ENCODE results near the gene HUNK.

Gene HUNK

DNA sequence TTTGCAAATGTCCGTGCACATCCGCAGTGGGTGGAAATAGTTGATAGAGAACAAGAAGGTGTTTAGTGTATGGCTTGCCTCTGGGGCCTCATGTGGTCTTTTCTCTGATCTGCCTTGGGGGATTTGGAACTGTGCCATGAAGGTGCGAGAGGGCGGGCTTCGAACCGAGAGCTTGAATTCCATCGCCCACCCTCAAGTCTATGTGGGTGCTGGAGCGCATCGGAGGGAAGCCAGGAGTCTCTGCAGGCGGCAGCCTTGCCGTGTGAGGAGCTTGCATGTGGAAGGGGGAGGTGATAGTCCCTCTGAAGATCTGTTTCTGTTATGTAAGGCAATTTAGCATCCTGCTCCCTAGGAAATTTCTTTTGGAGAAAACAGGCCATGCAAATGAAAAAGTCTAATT lies 119.6 kb downstream of the HUNK start:
- TF ChIP-seq, protein P1, sequence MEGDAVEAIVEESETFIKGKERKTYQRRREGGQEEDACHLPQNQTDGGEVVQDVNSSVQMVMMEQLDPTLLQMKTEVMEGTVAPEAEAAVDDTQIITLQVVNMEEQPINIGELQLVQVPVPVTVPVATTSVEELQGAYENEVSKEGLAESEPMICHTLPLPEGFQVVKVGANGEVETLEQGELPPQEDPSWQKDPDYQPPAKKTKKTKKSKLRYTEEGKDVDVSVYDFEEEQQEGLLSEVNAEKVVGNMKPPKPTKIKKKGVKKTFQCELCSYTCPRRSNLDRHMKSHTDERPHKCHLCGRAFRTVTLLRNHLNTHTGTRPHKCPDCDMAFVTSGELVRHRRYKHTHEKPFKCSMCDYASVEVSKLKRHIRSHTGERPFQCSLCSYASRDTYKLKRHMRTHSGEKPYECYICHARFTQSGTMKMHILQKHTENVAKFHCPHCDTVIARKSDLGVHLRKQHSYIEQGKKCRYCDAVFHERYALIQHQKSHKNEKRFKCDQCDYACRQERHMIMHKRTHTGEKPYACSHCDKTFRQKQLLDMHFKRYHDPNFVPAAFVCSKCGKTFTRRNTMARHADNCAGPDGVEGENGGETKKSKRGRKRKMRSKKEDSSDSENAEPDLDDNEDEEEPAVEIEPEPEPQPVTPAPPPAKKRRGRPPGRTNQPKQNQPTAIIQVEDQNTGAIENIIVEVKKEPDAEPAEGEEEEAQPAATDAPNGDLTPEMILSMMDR (IDR thresholded peaks at IDR 0.05; ENCODE audit: insufficient read depth, low read depth, low read length, missing control alignments) = no peak
- no peak overlapping the region for H3K4me3 ChIP-seq (ENCODE audit: low read length)
- DNase-seq (ENCODE audit: low read depth) = no peak

DNA sequence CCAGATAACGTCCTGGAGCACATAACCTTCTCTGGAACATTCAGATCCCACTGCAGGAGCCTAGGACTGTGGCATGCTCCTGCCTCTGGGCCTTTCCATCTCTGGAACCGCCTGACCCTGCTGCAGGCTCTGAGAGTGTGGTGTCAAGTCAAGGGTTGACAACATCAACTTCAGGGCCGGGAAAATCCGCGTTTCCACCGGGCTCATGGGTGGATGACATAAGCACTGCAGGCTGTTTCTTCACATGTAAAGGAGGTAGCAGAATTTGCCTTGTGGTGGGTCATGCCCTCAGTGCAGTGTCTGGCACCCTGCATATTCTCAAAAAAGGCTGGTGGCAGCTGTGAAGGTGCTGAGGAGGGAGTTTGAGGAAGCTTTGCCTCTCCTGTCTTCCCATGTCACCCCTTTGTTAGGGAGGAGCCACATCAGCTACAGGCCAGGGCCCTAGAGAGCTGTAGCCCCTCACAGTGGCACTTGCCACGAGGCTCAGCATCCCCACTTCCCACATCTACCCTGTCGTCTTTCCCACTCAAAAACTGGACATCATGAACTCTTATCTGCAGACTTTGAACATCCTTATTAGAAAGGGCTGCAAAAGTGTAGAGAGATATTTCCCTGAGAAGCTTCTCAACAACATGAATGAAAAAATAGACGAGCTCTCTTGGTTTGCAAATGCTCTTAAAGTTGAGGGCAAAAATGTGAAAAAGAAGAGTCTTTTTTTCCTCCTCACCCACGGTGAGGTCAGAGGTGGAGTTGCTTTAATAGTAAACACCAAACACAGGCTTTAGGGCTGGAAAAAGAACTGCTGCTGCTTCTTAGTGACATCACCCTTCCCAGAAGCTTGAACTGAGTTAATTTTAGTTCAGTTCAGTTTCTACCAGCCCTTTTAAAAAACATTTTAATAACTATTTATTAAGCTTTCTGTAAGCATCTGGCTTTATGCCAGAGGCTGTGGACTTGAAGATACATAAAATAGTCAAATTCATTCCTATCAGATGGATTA lies 121.3 kb downstream of the HUNK start:
- TF ChIP-seq, protein P1 (IDR thresholded peaks at IDR 0.05; ENCODE audit: insufficient read depth, low read depth, low read length, missing control alignments) = no peak
- DNase-seq (ENCODE audit: low read depth) = no peak
- no peak overlapping the region for H3K4me3 ChIP-seq (ENCODE audit: low read length)

DNA sequence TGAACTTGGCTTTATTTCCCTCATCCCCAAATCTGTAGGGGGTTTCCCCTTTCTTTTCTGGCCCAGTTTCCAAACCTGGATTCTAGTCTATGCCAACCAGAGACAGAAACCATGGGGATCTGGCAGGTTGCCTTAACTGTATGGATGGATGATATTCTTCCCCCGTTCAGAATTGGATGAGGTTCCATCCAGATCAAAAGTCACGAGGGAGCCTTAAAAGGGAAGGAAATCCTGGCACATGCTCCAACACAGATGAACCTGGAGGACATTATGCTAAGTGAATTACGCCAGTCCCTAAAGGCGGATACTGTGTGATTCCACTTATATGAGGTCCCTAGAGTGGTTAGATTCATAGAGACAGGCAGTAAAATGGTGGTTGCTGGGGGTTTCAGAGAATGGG lies 124.4 kb downstream of the HUNK start:
- no peak overlapping the region for H3K4me3 ChIP-seq (ENCODE audit: low read length)
- TF ChIP-seq, protein P1 (IDR thresholded peaks at IDR 0.05; ENCODE audit: insufficient read depth, low read depth, low read length, missing control alignments) = no peak
- DNase-seq (ENCODE audit: low read depth) = no peak

DNA sequence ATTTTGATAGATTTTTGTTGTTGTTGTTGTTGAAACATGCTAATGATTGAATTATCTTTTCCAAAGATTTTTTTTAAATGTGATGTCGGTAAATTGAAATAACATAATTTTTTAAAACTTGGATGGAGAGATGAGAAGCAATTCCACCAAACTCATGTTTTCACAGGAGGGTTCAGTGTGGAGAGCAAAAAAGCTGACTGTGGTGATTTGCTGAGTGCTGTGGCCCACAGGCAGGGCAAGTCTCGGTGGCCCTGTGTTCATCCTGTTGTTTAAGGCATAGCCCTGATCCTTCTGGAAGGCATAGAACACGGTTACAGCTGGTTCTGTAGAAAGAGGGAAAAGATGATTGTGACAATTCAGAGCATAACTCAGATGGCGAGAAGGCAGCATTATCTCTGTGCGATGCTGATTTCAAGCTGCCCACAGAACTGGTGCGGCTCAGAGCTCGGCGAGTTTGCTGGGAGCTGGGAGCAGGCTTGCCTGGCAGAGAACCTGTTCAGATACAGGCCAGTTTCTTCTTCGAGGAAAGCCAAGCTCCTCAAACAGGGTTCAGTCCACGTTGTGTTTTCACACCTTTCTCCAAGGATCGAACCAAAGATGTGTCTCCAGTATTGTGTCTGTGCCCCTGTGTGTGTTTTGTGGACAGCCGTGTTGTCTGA lies 127.1 kb downstream of the HUNK start:
- H3K4me3 ChIP-seq (ENCODE audit: low read length) = no peak overlapping the region
- no peak for DNase-seq (ENCODE audit: low read depth)
- TF ChIP-seq, protein P1 (IDR thresholded peaks at IDR 0.05; ENCODE audit: insufficient read depth, low read depth, low read length, missing control alignments) = no peak

DNA sequence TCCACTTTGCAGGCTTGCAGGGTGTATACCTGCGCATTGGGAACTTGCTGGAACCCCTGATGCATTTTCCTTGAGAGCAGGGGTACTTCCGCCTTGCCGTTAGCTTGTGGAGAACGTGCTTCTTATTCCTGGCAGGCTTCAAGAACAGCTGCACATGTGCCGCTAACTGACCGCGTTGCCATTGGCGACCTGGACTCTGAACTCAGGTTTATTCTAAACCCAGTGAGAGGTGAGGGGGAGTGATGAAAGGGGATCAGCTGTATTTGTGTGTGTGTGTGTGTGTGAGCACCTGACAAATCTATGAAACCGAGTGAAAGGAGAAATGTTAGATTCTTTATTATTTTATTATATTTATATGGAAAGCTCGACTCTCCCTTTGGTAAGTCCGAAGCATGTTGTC lies 128.6 kb downstream of the HUNK start:
- TF ChIP-seq, protein P1 (IDR thresholded peaks at IDR 0.05; ENCODE audit: insufficient read depth, low read depth, low read length, missing control alignments) = no peak
- no peak overlapping the region for H3K4me3 ChIP-seq (ENCODE audit: low read length)
- no peak for DNase-seq (ENCODE audit: low read depth)

DNA sequence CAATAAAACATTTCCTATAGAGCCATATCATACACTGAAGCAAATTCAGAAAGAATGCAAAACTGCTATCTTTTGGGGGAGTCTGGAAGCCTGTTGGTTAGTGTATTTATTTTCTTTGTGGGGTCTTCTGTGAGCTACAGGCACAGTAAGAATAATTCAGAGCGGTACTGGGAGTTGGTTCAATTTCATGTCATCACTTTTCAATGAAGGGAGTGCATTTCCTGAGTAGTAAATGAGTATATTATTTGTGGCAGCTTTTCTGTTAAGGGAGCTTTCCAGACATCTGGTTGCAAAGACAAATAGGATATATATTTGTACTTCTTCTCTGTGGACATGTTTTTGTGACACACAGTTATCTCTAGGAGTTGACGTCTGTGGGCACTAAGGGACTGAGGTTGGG lies 130.6 kb downstream of the HUNK start:
- no peak for DNase-seq (ENCODE audit: low read depth)
- no peak overlapping the region for H3K4me3 ChIP-seq (ENCODE audit: low read length)
- TF ChIP-seq, protein P1 (IDR thresholded peaks at IDR 0.05; ENCODE audit: insufficient read depth, low read depth, low read length, missing control alignments) = no peak
